Neural progenitor cell (in vitro differentiated cells): ENCODE data around the gene CNTRL. TPM values are rescaled to one million over a fixed set of nuclear protein-coding genes. Genes with fewer than 3 reads are reported as not detected.
"Not testable (repeated sequence)": the region's sequence is repeated elsewhere in the genome, so short reads cannot be mapped to it uniquely, and the experiment has no call there.

ENCODE experiments used
- DNase-seq: peaks from one replicate; pipeline ENCODE4 v3.0.0-alpha.2; 2016; ENCODE audit warnings: low spot score
- H2AFZ ChIP-seq: fragments of 200-600 bp; sonication (generic); replicated peaks from 2 replicates; pipeline ENCODE4 v1.6.1; 2016; ENCODE audit warnings: antibody characterized with exemption
- H3F3A ChIP-seq: fragments of 200-600 bp; sonication (generic); 2 replicates; pipeline ENCODE4 v1.6.1; 2016; ENCODE audit warnings: antibody characterized with exemption, low read depth
- H3K27ac ChIP-seq: fragments of 200-600 bp; sonication (generic); 2 replicates; pipeline ENCODE4 v1.5.1; 2016; ENCODE audit warnings: mild to moderate bottlenecking
- H3K27me3 ChIP-seq: fragments of 200-600 bp; sonication (generic); 2 replicates; pipeline ENCODE4 v1.6.1; 2016; ENCODE audit warnings: mild to moderate bottlenecking, moderate library complexity
- H3K36me3 ChIP-seq: fragments of 200-600 bp; sonication (generic); 2 replicates; pipeline ENCODE4 v1.5.1; 2016
- H3K4me1 ChIP-seq: fragments of 200-600 bp; sonication (generic); 2 replicates; pipeline ENCODE4 v1.6.1; 2016; ENCODE audit warnings: mixed run types
- H3K4me2 ChIP-seq: fragments of 200-600 bp; sonication (generic); 2 replicates; pipeline ENCODE4 v1.6.1; 2016
- H3K4me3 ChIP-seq: fragments of 200-600 bp; sonication (generic); 2 replicates; pipeline ENCODE4 v1.5.1; 2016
- H3K79me2 ChIP-seq: fragments of 200-600 bp; sonication (generic); 2 replicates; pipeline ENCODE4 v1.6.1; 2016; ENCODE audit warnings: low read depth
- H3K9ac ChIP-seq: fragments of 200-600 bp; sonication (generic); 2 replicates; pipeline ENCODE4 v1.6.1; 2016
- H3K9me3 ChIP-seq: fragments of 200-600 bp; sonication (generic); 2 replicates; pipeline ENCODE4 v1.5.1; 2016; ENCODE audit warnings: low read depth
- H4K20me1 ChIP-seq: fragments of 200-600 bp; sonication (generic); 2 replicates; pipeline ENCODE4 v1.6.1; 2016; ENCODE audit warnings: low read depth
- H3K27ac Mint-ChIP-seq: 3 replicates; pipeline ENCODE4 v1.8.0; 2021; ENCODE audit warnings: mixed read lengths
- H3K27me3 Mint-ChIP-seq: 2 replicates; pipeline ENCODE4 v1.8.0; 2022; ENCODE audit warnings: low read depth, mild to moderate bottlenecking, inconsistent platforms, moderate library complexity, mixed read lengths; ENCODE audit not compliant: insufficient read depth
- H3K36me3 Mint-ChIP-seq: 3 replicates; pipeline ENCODE4 v1.8.0; 2021; ENCODE audit warnings: mixed read lengths
- H3K4me1 Mint-ChIP-seq: 3 replicates; pipeline ENCODE4 v1.8.0; 2021; ENCODE audit warnings: mixed read lengths
- H3K4me3 Mint-ChIP-seq: 3 replicates; pipeline ENCODE4 v1.8.0; 2021; ENCODE audit warnings: mild to moderate bottlenecking, moderate library complexity, mixed read lengths
- H3K9me3 Mint-ChIP-seq: 3 replicates; pipeline ENCODE4 v1.8.0; 2020; ENCODE audit warnings: mixed read lengths
- CTCF ChIP-seq: fragments of 200-600 bp; sonication (generic); IDR thresholded peaks from 2 replicates; pipeline ENCODE4 v1.5.1; 2017; ENCODE audit warnings: antibody characterized with exemption, mild to moderate bottlenecking
- EZH2 ChIP-seq: fragments of 200-600 bp; sonication (generic); IDR thresholded peaks from 2 replicates; pipeline ENCODE4 v1.6.1; 2017; ENCODE audit warnings: antibody characterized with exemption, mild to moderate bottlenecking, moderate library complexity
- EZH2phosphoT487 ChIP-seq: fragments of 200-600 bp; sonication (generic); IDR thresholded peaks from 2 replicates; pipeline ENCODE4 v1.6.1; 2017; ENCODE audit warnings: antibody characterized with exemption
- total RNA-seq: library from RNA; depleted of rRNA; stranded (reverse); fragments of >200 nt; gene quantifications from 2 replicates; pipeline ENCODE4 v1.2.3, GENCODE V29; 2015; ENCODE audit warnings: low replicate concordance

Gene CNTRL
- total RNA-seq: 29.2 and 45.4 TPM in 2 replicates

GRCh38 chr9:121074370-121075250 lies at the start of gene CNTRL:
CNTRL (plus strand) TSS chr9:121074955; CDS start chr9:121088327, 13,372 bp downstream.
- Histone ChIP-seq H3K36me3 (no peaks in the 10 kb centered on the region), H3K79me2 (peaks cover 6% of the 10 kb centered on the region), H3F3A (peaks cover 34% of the 10 kb centered on the region), H3K9ac (peak within 1 kb of the TSS; percentile 36), H3K4me3 (peak within 1 kb of the TSS; percentile 68), H3K27ac (peak within 1 kb of the TSS; percentile 60), H3K4me1 (peaks cover 10% of the 10 kb centered on the region), H4K20me1 (no peaks in the 10 kb centered on the region), H2AFZ (peak within 1 kb of the TSS; percentile 91), H3K27me3 (peaks cover 49% of the 10 kb centered on the region), H3K9me3 (no peaks in the 10 kb centered on the region), H3K4me2 (peak within 1 kb of the TSS; percentile 81)
- TF ChIP-seq EZH2 (peak; percentile 52), EZH2phosphoT487 (no peak)
- Mint-ChIP-seq H3K36me3 (peaks cover 4% of the 10 kb centered on the region), H3K27me3 (peaks cover 4% of the 10 kb centered on the region), H3K27ac (peak within 1 kb of the TSS; percentile 96), H3K4me3 (peak within 1 kb of the TSS; percentile 94), H3K9me3 (peaks cover 6% of the 10 kb centered on the region), H3K4me1 (peaks cover 10% of the 10 kb centered on the region)
- DNase-seq: peak; percentile 96

GRCh38 chr9:121026260-121026691 lies 48.5 kb upstream of the CNTRL start:
- H3K36me3 ChIP-seq: no peaks in the 10 kb centered on the region
- H3K9me3 Mint-ChIP-seq: no peaks in the 10 kb centered on the region
- no peaks in the 10 kb centered on the region for H3K4me1 Mint-ChIP-seq

GRCh38 chr9:121026768-121027167 lies 48.0 kb upstream of the CNTRL start:
- TF ChIP-seq EZH2phosphoT487: no peak
- no peak for TF ChIP-seq EZH2
- TF ChIP-seq CTCF: no peak
- H3K4me2 ChIP-seq: no peak overlapping the region
- no peaks in the 10 kb centered on the region for H3K9me3 Mint-ChIP-seq
- H3K9me3 ChIP-seq: no peaks in the 10 kb centered on the region
- no peaks in the 10 kb centered on the region for H3K27me3 ChIP-seq
- H3F3A ChIP-seq: no peaks in the 10 kb centered on the region
- no peak overlapping the region for H3K4me3 ChIP-seq
- H3K36me3 ChIP-seq: no peaks in the 10 kb centered on the region
- H2AFZ ChIP-seq: no peak overlapping the region
- no peak overlapping the region for H3K9ac ChIP-seq
- H4K20me1 ChIP-seq: no peaks in the 10 kb centered on the region
- H3K36me3 Mint-ChIP-seq: peaks cover 2% of the 10 kb centered on the region
- H3K27ac ChIP-seq: no peak overlapping the region
- no peaks in the 10 kb centered on the region for H3K27me3 Mint-ChIP-seq
- peaks cover 4% of the 10 kb centered on the region for H3K4me1 ChIP-seq
- H3K4me3 Mint-ChIP-seq: no peak overlapping the region
- H3K79me2 ChIP-seq: no peaks in the 10 kb centered on the region
- no peak overlapping the region for H3K27ac Mint-ChIP-seq
- no peaks in the 10 kb centered on the region for H3K4me1 Mint-ChIP-seq
- no peak for DNase-seq

More at GRCh38 chr9:121026260-121026691, 48.5 kb upstream of the CNTRL start:
- H3K9me3 ChIP-seq: no peaks in the 10 kb centered on the region
- Mint-ChIP-seq H3K27ac (no peak overlapping the region), H3K27me3 (no peaks in the 10 kb centered on the region), H3K36me3 (peaks cover 2% of the 10 kb centered on the region), H3K4me3 (no peak overlapping the region)
- H3K9ac ChIP-seq: no peak overlapping the region
- no peak overlapping the region for H2AFZ ChIP-seq
- H3K79me2 ChIP-seq: no peaks in the 10 kb centered on the region
- H4K20me1 ChIP-seq: no peaks in the 10 kb centered on the region
- DNase-seq: no peak
- peaks cover 4% of the 10 kb centered on the region for H3K4me1 ChIP-seq
- H3K27ac ChIP-seq: no peak overlapping the region
- TF ChIP-seq EZH2: no peak
- TF ChIP-seq EZH2phosphoT487: no peak
- no peak for TF ChIP-seq CTCF
- H3K4me3 ChIP-seq: no peak overlapping the region
- H3K4me2 ChIP-seq: no peak overlapping the region
- no peaks in the 10 kb centered on the region for H3F3A ChIP-seq
- H3K27me3 ChIP-seq: no peaks in the 10 kb centered on the region

- not testable (repeated sequence) for H3K79me2 ChIP-seq, H3K36me3 Mint-ChIP-seq, H3K9me3 Mint-ChIP-seq, H3K27ac ChIP-seq, H3K9ac ChIP-seq, DNase-seq, H3K27ac Mint-ChIP-seq, H3K36me3 ChIP-seq, H4K20me1 ChIP-seq, H3K27me3 Mint-ChIP-seq, H3F3A ChIP-seq, H3K4me1 ChIP-seq, H3K4me2 ChIP-seq, H2AFZ ChIP-seq, H3K4me3 Mint-ChIP-seq, H3K9me3 ChIP-seq, H3K27me3 ChIP-seq, H3K4me3 ChIP-seq, H3K4me1 Mint-ChIP-seq
These were observed 46.5 kb upstream of the CNTRL start for GRCh38 chr9:121028285-121028684.
